B cell (primary cell): Measurements from ENCODE around the gene KRTAP9-2. TPM values are rescaled to one million over a fixed set of nuclear protein-coding genes. Genes with fewer than 3 reads are reported as not detected.
"Not testable (repeated sequence)": the region's sequence is repeated elsewhere in the genome, so short reads cannot be mapped to it uniquely, and the experiment has no call there.

Experiments used
- ATAC-seq: fragments of 200-7000 bp; cut with Tn5 transposase; one replicate; pipeline ENCODE4 v1.10.0; 2021; ENCODE audit warnings: low read depth, mild to moderate bottlenecking, moderate number of reproducible peaks, moderate library complexity
- CTCF ChIA-PET: fragments of 350-600 bp; sonication (Branson Sonifier 250); formaldehyde crosslinking; loops from one replicate; lab custom pipeline; 2021; ENCODE audit warnings: antibody characterized with exemption, inconsistent platforms; lab: Charles Lee
- POLR2A ChIA-PET: fragments of 350-600 bp; sonication (Branson Sonifier 250); formaldehyde crosslinking; loops from one replicate; lab custom pipeline; 2021; ENCODE audit warnings: antibody characterized with exemption; lab: Charles Lee
- DNase-seq: peaks from one replicate; pipeline ENCODE4 v3.0.0; 2013
- H2AFZ ChIP-seq: 2 replicates; pipeline ENCODE4 v1.6.1; 2012; ENCODE audit warnings: mild to moderate bottlenecking, low read depth, low read length; ENCODE audit not compliant: insufficient read depth, poor library complexity, severe bottlenecking
- H3K27ac ChIP-seq, 2 donors: 1 replicate in 1 of 2; 2 replicates in 1 of 2; pipeline ENCODE4 v1.5.1; 2012 to 2013; ENCODE audit warnings: low read length in 2 of 2, mild to moderate bottlenecking in 2 of 2, moderate library complexity in 1 of 2
- H3K27me3 ChIP-seq, 4 experiments: fragments of 200-600 bp in 1 of 4; sonication (generic) in 1 of 4; replicated peaks in 1 of 4; 1 replicate in 2 of 4; 2 replicates in 2 of 4; pipeline versions ENCODE4 v1.6.1 to v1.7.0; 2013 to 2016; ENCODE audit warnings: low read length in 3 of 4, mild to moderate bottlenecking in 2 of 4, mixed read lengths in 1 of 4, moderate library complexity in 1 of 4; ENCODE audit not compliant: insufficient read depth in 4 of 4, control insufficient read depth in 3 of 4; ENCODE audit errors: control extremely low read depth in 1 of 4
- H3K36me3 ChIP-seq, 2 experiments: replicated peaks in 1 of 2; 1 replicate in 1 of 2; 2 replicates in 1 of 2; pipeline versions ENCODE4 v1.6.1 to v1.7.1; 2013; ENCODE audit warnings: low read length in 1 of 2; ENCODE audit not compliant: insufficient read depth in 2 of 2, control insufficient read depth in 1 of 2; ENCODE audit errors: control extremely low read depth in 1 of 2, extremely low read depth in 1 of 2
- H3K4me1 ChIP-seq, 2 donors: fragments of 200-600 bp in 1 of 2; sonication (generic) in 1 of 2; 1 replicate in 1 of 2; 2 replicates in 1 of 2; pipeline versions ENCODE4 v1.5.1 to v1.6.1; 2013 to 2017; ENCODE audit warnings: low read length in 2 of 2; ENCODE audit not compliant: control insufficient read depth in 2 of 2, insufficient read depth in 2 of 2
- H3K4me2 ChIP-seq: replicated peaks from 2 replicates; pipeline ENCODE3; 2012; ENCODE audit warnings: mild to moderate bottlenecking, low read depth, low read length; ENCODE audit not compliant: poor library complexity, severe bottlenecking
- H3K4me3 ChIP-seq, 5 experiments: fragments of 200-600 bp in 1 of 5; sonication (generic) in 1 of 5; 1 replicate in 3 of 5; 2 replicates in 2 of 5; pipeline versions ENCODE4 v1.5.1 to v1.7.0; 2011 to 2016; ENCODE audit warnings: low read length in 4 of 5, mild to moderate bottlenecking in 4 of 5, low read depth in 2 of 5, control low read depth in 1 of 5, moderate library complexity in 1 of 5; ENCODE audit not compliant: insufficient read depth in 1 of 5; ENCODE audit errors: control extremely low read depth in 1 of 5, extremely low read depth in 1 of 5
- H3K79me2 ChIP-seq: fragments of 200-600 bp; sonication (generic); one replicate; pipeline ENCODE4 v1.6.0; 2016; ENCODE audit warnings: low read length; ENCODE audit not compliant: control insufficient read depth, insufficient read depth
- H3K9ac ChIP-seq: fragments of 200-600 bp; sonication (generic); 2 replicates; pipeline ENCODE4 v1.6.1; 2017; ENCODE audit warnings: mild to moderate bottlenecking, low read length, moderate library complexity
- H3K9me3 ChIP-seq, 3 donors: one replicate each; pipeline versions ENCODE4 v1.6.1 to v1.7.1; 2013; ENCODE audit warnings: low read length in 2 of 3; ENCODE audit not compliant: control insufficient read depth in 2 of 3, insufficient read depth in 1 of 3; ENCODE audit errors: control extremely low read depth in 1 of 3
- H4K20me1 ChIP-seq: 2 replicates; pipeline ENCODE4 v1.6.0; 2012; ENCODE audit warnings: mild to moderate bottlenecking, low read length; ENCODE audit not compliant: insufficient read depth, control insufficient read depth, poor library complexity, severe bottlenecking
- H3K27ac Mint-ChIP-seq: one replicate; pipeline ENCODE4 v1.8.0; 2021; ENCODE audit warnings: mixed read lengths
- H3K27me3 Mint-ChIP-seq: one replicate; pipeline ENCODE4 v1.8.0; 2021; ENCODE audit warnings: mixed read lengths
- H3K4me1 Mint-ChIP-seq: one replicate; pipeline ENCODE4 v1.8.0; 2021; ENCODE audit warnings: mixed read lengths
- H3K4me3 Mint-ChIP-seq: one replicate; pipeline ENCODE4 v1.8.0; 2021; ENCODE audit warnings: mixed read lengths
- H3K9me3 Mint-ChIP-seq: one replicate; pipeline ENCODE4 v1.8.0; 2022; ENCODE audit warnings: mixed read lengths; ENCODE audit not compliant: insufficient read depth
- EZH2 ChIP-seq: IDR thresholded peaks from 2 replicates; pipeline ENCODE4 v1.6.1; 2012; ENCODE audit warnings: borderline replicate concordance, low read depth, mild to moderate bottlenecking, moderate library complexity, low read length; ENCODE audit not compliant: insufficient read depth, poor library complexity, severe bottlenecking
- WGBS: methylation state at CpG from one replicate; pipeline ENCODE4 v1.1.5; 2013; ENCODE audit warnings: missing lambda C conversion rate; ENCODE audit not compliant: insufficient coverage; 5-methylcytosine and 5-hydroxymethylcytosine counted together
- intact Hi-C: fragments of 100-400 bp; cut with micrococcal nuclease; formaldehyde crosslinking; loops from one replicate; pipeline ENCODE4 v1.10.0; 2022
- polyA plus RNA-seq: library from polyadenylated mRNA; depleted of rRNA; stranded (reverse); fragments of >200 nt; gene quantifications from 2 replicates; pipeline ENCODE4 v1.2.3, GENCODE V29; 2012
- small RNA-seq: library from RNA; depleted of rRNA; stranded (forward); fragments of <200 nt; gene quantifications from one replicate; pipeline ENCODE3, GENCODE V24; 2012; ENCODE audit warnings: low replicate concordance, low read depth; ENCODE audit not compliant: insufficient read length
- total RNA-seq, 2 donors: library from RNA; stranded (reverse); fragments of 120-200 nt in 1 of 2; gene quantifications; 1 replicate in 1 of 2; 2 replicates in 1 of 2; pipeline versions ENCODE4 v1.2.3 to v1.2.4, GENCODE V29; 2013 to 2022
- TF ChIP-seq, protein P1 (sequence below): fragments of 200-600 bp; IDR thresholded peaks from one replicate; pipeline ENCODE4 v1.8.0; 2022; ENCODE audit warnings: antibody characterized with exemption, mild to moderate bottlenecking

The KRTAP9-2 gene
- total and polyA plus RNA-seq, 2 donors (not counting 1 experiment from before 2014, with no cell fraction given), result not detected

DNA sequence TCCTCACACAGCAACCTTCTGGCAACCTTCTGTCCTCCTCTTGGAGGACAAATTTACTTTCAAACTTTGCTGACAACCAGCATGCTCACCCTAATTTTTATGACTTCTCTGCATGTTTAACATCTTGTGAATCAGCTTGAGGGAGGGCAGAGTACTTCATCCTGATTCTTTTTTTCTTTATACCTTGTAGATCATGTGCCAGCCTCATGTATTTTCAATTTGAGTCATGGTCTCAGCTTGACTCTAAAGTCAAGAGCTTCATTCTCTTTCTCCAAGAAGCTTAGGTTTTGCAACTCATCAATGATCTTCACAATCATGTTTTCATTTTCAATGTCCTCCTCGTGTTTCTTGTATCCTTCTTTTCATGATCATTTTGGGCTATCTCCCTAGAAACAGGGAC, 45.4 kb downstream of the KRTAP9-2 start:
- WGBS, result no CpG with 5 or more reads among the region's 1 CpG
- no peak for ATAC-seq
- no peak for TF ChIP-seq EZH2
- TF ChIP-seq, protein P1, sequence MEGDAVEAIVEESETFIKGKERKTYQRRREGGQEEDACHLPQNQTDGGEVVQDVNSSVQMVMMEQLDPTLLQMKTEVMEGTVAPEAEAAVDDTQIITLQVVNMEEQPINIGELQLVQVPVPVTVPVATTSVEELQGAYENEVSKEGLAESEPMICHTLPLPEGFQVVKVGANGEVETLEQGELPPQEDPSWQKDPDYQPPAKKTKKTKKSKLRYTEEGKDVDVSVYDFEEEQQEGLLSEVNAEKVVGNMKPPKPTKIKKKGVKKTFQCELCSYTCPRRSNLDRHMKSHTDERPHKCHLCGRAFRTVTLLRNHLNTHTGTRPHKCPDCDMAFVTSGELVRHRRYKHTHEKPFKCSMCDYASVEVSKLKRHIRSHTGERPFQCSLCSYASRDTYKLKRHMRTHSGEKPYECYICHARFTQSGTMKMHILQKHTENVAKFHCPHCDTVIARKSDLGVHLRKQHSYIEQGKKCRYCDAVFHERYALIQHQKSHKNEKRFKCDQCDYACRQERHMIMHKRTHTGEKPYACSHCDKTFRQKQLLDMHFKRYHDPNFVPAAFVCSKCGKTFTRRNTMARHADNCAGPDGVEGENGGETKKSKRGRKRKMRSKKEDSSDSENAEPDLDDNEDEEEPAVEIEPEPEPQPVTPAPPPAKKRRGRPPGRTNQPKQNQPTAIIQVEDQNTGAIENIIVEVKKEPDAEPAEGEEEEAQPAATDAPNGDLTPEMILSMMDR, result no peak
- Histone ChIP-seq H3K4me3 (no peak overlapping the region), H3K27me3 (peaks cover 0 to 6% (median 2%) of the 10 kb centered on the region in 4 experiments), H3K9ac (no peak overlapping the region), H3K36me3 (no peaks in the 10 kb centered on the region), H3K4me1 (no peaks in the 10 kb centered on the region), H3K9me3 (no peaks in the 10 kb centered on the region), H3K4me2 (no peak overlapping the region), H3K79me2 (no peaks in the 10 kb centered on the region), H4K20me1 (no peaks in the 10 kb centered on the region), H2AFZ (no peak overlapping the region), H3K27ac (no peak overlapping the region)
- H3K4me1 Mint-ChIP-seq, result no peaks in the 10 kb centered on the region
- H3K27me3 Mint-ChIP-seq, result peaks cover 28% of the 10 kb centered on the region
- H3K27ac Mint-ChIP-seq, result no peak overlapping the region
- POLR2A ChIA-PET, result no interaction called here
- intact Hi-C loops, result no loop called here
- DNase-seq, result no peak
- no peaks in the 10 kb centered on the region for H3K9me3 Mint-ChIP-seq
- no peak overlapping the region for H3K4me3 Mint-ChIP-seq
- CTCF ChIA-PET, result no interaction called here

DNA sequence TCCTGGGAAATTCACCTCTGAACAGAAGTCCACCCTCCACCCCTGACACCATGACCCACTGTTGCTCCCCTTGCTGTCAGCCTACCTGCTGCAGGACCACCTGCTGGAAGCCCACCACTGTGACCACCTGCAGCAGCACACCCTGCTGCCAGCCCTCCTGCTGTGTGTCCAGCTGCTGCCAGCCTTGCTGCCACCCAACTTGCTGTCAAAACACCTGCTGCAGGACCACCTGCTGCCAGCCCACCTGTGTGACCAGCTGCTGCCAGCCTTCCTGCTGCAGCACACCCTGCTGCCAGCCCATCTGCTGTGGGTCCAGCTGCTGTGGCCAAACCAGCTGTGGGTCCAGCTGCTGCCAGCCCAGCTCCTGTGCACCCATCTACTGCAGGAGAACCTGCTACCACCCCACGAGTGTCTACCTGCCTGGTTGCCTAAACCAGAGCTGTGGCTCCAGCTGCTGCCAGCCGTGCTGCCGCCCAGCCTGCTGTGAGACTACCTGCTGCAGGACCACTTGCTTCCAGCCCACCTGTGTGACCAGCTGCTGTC, 49.3 kb downstream of the KRTAP9-2 start, which contains the start of gene KRTAP9-7:
KRTAP9-7 (plus strand) TSS at position 51 of the 543 bp plus-strand sequence; CDS start at position 51, 0 bp downstream.
- H3K9me3 ChIP-seq, ATAC-seq, H3K27ac Mint-ChIP-seq, H3K79me2 ChIP-seq, H3K4me1 Mint-ChIP-seq, H4K20me1 ChIP-seq, H2AFZ ChIP-seq, H3K4me1 ChIP-seq, H3K9me3 Mint-ChIP-seq, POLR2A ChIA-PET, H3K9ac ChIP-seq, H3K4me3 ChIP-seq, H3K4me2 ChIP-seq, H3K27ac ChIP-seq, H3K4me3 Mint-ChIP-seq, DNase-seq, CTCF ChIA-PET, H3K36me3 ChIP-seq, H3K27me3 ChIP-seq: not testable (repeated sequence)
- intact Hi-C loops, result loop anchor here (1.0 kb wide), 1 partner anchor 11 kb away; no protein-coding TSS in a partner anchor
- peaks cover 47% of the 10 kb centered on the region for H3K27me3 Mint-ChIP-seq
- 84% methylated on average over 3 of the region's 3 CpGs for WGBS

Small RNA genes lying within 50 kb of the gene (small RNA-seq; reads per million reads assigned to genes)
- not detected for gene KRTAP4-17P

Other genes with a start within 250 kb of the KRTAP9-2 start
Only the 30 nearest of the 41 such genes appear.
- gene KRTAP2-1, start 179.3 kb upstream of the KRTAP9-2 start, total RNA-seq, result not detected in 2 replicates
- gene KRTAP2-1, start 179.3 kb upstream of the KRTAP9-2 start, polyA plus RNA-seq, result not detected in 2 replicates
- not detected in 2 replicates for gene KRTAP2-2, start 171.4 kb upstream of the KRTAP9-2 start, total RNA-seq
- not detected in 2 replicates for gene KRTAP2-2, start 171.4 kb upstream of the KRTAP9-2 start, polyA plus RNA-seq
- gene KRTAP2-3, start 166.5 kb upstream of the KRTAP9-2 start, total RNA-seq, result not detected in 2 replicates
- not detected in 2 replicates for gene KRTAP2-3, start 166.5 kb upstream of the KRTAP9-2 start, polyA plus RNA-seq
- gene KRTAP2-4, start 160.8 kb upstream of the KRTAP9-2 start, total RNA-seq, result not detected in 2 replicates
- not detected in 2 replicates for gene KRTAP2-4, start 160.8 kb upstream of the KRTAP9-2 start, polyA plus RNA-seq
- gene KRTAP4-7, start 142.5 kb upstream of the KRTAP9-2 start, total RNA-seq, result not detected in 2 replicates
- not detected in 2 replicates for gene KRTAP4-7, start 142.5 kb upstream of the KRTAP9-2 start, polyA plus RNA-seq
- not detected in 2 replicates for gene KRTAP4-8, start 128.5 kb upstream of the KRTAP9-2 start, total RNA-seq
- not detected in 2 replicates for gene KRTAP4-8, start 128.5 kb upstream of the KRTAP9-2 start, polyA plus RNA-seq
- gene KRTAP4-16, start 124.4 kb upstream of the KRTAP9-2 start, total RNA-seq, result not detected in 2 replicates
- gene KRTAP4-16, start 124.4 kb upstream of the KRTAP9-2 start, polyA plus RNA-seq, result not detected in 2 replicates
- gene KRTAP4-9, start 121.3 kb upstream of the KRTAP9-2 start, total RNA-seq, result not detected in 2 replicates
- not detected in 2 replicates for gene KRTAP4-9, start 121.3 kb upstream of the KRTAP9-2 start, polyA plus RNA-seq
- gene KRTAP4-11, start 108.3 kb upstream of the KRTAP9-2 start, total RNA-seq, result not detected in 2 replicates
- gene KRTAP4-11, start 108.3 kb upstream of the KRTAP9-2 start, polyA plus RNA-seq, result not detected in 2 replicates
- not detected in 2 replicates for gene KRTAP4-12, start 102.5 kb upstream of the KRTAP9-2 start, total RNA-seq
- 0.12 TPM in 1 of 2 replicates, not detected in the other for gene KRTAP4-12, start 102.5 kb upstream of the KRTAP9-2 start, polyA plus RNA-seq
- not detected in 2 replicates for gene KRTAP4-6, start 86.1 kb upstream of the KRTAP9-2 start, total RNA-seq
- gene KRTAP4-6, start 86.1 kb upstream of the KRTAP9-2 start, polyA plus RNA-seq, result not detected in 2 replicates
- not detected in 2 replicates for gene KRTAP4-5, start 76.8 kb upstream of the KRTAP9-2 start, total RNA-seq
- not detected in 2 replicates for gene KRTAP4-5, start 76.8 kb upstream of the KRTAP9-2 start, polyA plus RNA-seq
- gene KRTAP4-4, start 65.9 kb upstream of the KRTAP9-2 start, total RNA-seq, result not detected in 2 replicates
- gene KRTAP4-4, start 65.9 kb upstream of the KRTAP9-2 start, polyA plus RNA-seq, result not detected in 2 replicates
- not detected in 2 replicates for gene KRTAP4-3, start 58.4 kb upstream of the KRTAP9-2 start, total RNA-seq
- gene KRTAP4-3, start 58.4 kb upstream of the KRTAP9-2 start, polyA plus RNA-seq, result not detected in 2 replicates
- gene KRTAP4-2, start 48.4 kb upstream of the KRTAP9-2 start, total RNA-seq, result not detected in 2 replicates
- not detected in 2 replicates for gene KRTAP4-2, start 48.4 kb upstream of the KRTAP9-2 start, polyA plus RNA-seq
- gene KRTAP4-1, start 41.7 kb upstream of the KRTAP9-2 start, total RNA-seq, result not detected in 2 replicates
- not detected in 2 replicates for gene KRTAP4-1, start 41.7 kb upstream of the KRTAP9-2 start, polyA plus RNA-seq
- gene KRTAP9-1, start 36.8 kb upstream of the KRTAP9-2 start, total RNA-seq, result not detected in 2 replicates
- not detected in 2 replicates for gene KRTAP9-1, start 36.8 kb upstream of the KRTAP9-2 start, polyA plus RNA-seq
- not detected in 2 replicates for gene KRTAP9-3, start 5.8 kb downstream of the KRTAP9-2 start, total RNA-seq
- not detected in 2 replicates for gene KRTAP9-3, start 5.8 kb downstream of the KRTAP9-2 start, polyA plus RNA-seq
- gene KRTAP9-8, start 11.4 kb downstream of the KRTAP9-2 start, total RNA-seq, result not detected in 2 replicates
- gene KRTAP9-8, start 11.4 kb downstream of the KRTAP9-2 start, polyA plus RNA-seq, result not detected in 2 replicates
- not detected in 2 replicates for gene KRTAP9-4, start 23.0 kb downstream of the KRTAP9-2 start, total RNA-seq
- gene KRTAP9-4, start 23.0 kb downstream of the KRTAP9-2 start, polyA plus RNA-seq, result not detected in 2 replicates
- gene KRTAP9-9, start 28.7 kb downstream of the KRTAP9-2 start, total RNA-seq, result not detected in 2 replicates
- not detected in 2 replicates for gene KRTAP9-9, start 28.7 kb downstream of the KRTAP9-2 start, polyA plus RNA-seq
- gene KRTAP9-6, start 38.7 kb downstream of the KRTAP9-2 start, total RNA-seq, result not detected in 2 replicates
- not detected in 2 replicates for gene KRTAP9-6, start 38.7 kb downstream of the KRTAP9-2 start, polyA plus RNA-seq
- gene KRTAP9-7, start 49.0 kb downstream of the KRTAP9-2 start, total RNA-seq, result not detected in 2 replicates
- gene KRTAP9-7, start 49.0 kb downstream of the KRTAP9-2 start, polyA plus RNA-seq, result not detected in 2 replicates
- not detected in 2 replicates for gene KRTAP29-1, start 76.2 kb downstream of the KRTAP9-2 start, total RNA-seq
- 0.43 TPM in 1 of 2 replicates, not detected in the other for gene KRTAP29-1, start 76.2 kb downstream of the KRTAP9-2 start, polyA plus RNA-seq
- gene KRTAP16-1, start 82.7 kb downstream of the KRTAP9-2 start, total RNA-seq, result not detected in 2 replicates
- 0.16 and 0.20 TPM in 2 replicates for gene KRTAP16-1, start 82.7 kb downstream of the KRTAP9-2 start, polyA plus RNA-seq
- not detected in 2 replicates for gene KRTAP17-1, start 89.1 kb downstream of the KRTAP9-2 start, total RNA-seq
- not detected in 2 replicates for gene KRTAP17-1, start 89.1 kb downstream of the KRTAP9-2 start, polyA plus RNA-seq
- not detected in 2 replicates for gene KRT33A, start 124.2 kb downstream of the KRTAP9-2 start, total RNA-seq
- not detected in 2 replicates for gene KRT33A, start 124.2 kb downstream of the KRTAP9-2 start, polyA plus RNA-seq
- gene KRT33B, start 143.2 kb downstream of the KRTAP9-2 start, total RNA-seq, result not detected in 2 replicates
- gene KRT33B, start 143.2 kb downstream of the KRTAP9-2 start, polyA plus RNA-seq, result not detected in 2 replicates
- not detected in 2 replicates for gene KRT34, start 155.7 kb downstream of the KRTAP9-2 start, total RNA-seq
- gene KRT34, start 155.7 kb downstream of the KRTAP9-2 start, polyA plus RNA-seq, result not detected in 2 replicates
- gene KRT31, start 171.0 kb downstream of the KRTAP9-2 start, total RNA-seq, result not detected in 2 replicates
- gene KRT31, start 171.0 kb downstream of the KRTAP9-2 start, polyA plus RNA-seq, result not detected in 2 replicates